Hepatocyte (in vitro differentiated cells): ENCODE data around the gene ITPKC. TPM values are rescaled to one million over a fixed set of nuclear protein-coding genes. Genes with fewer than 3 reads are reported as not detected.

ENCODE experiments used
- DNase-seq: peaks from one replicate; pipeline ENCODE4 v3.0.0-alpha.2; 2016; ENCODE audit warnings: low spot score
- H2AFZ ChIP-seq: fragments of 200-600 bp; sonication (generic); 2 replicates; pipeline ENCODE4 v1.6.0; 2016; ENCODE audit warnings: antibody characterized with exemption, mild to moderate bottlenecking
- H3K27ac ChIP-seq: fragments of 200-600 bp; sonication (generic); 2 replicates; pipeline ENCODE4 v1.5.1; 2016; ENCODE audit warnings: mild to moderate bottlenecking
- H3K27me3 ChIP-seq: fragments of 200-600 bp; sonication (generic); 2 replicates; pipeline ENCODE4 v1.6.1; 2016
- H3K36me3 ChIP-seq: fragments of 200-600 bp; sonication (generic); replicated peaks from 2 replicates; pipeline ENCODE4 v1.5.1; 2016; ENCODE audit warnings: low read depth; ENCODE audit not compliant: insufficient read depth
- H3K4me1 ChIP-seq: fragments of 200-600 bp; sonication (generic); 2 replicates; pipeline ENCODE4 v1.5.1; 2016; ENCODE audit warnings: mild to moderate bottlenecking, moderate library complexity; ENCODE audit not compliant: insufficient read depth
- H3K4me2 ChIP-seq: fragments of 200-600 bp; sonication (generic); 2 replicates; pipeline ENCODE4 v1.6.0; 2016
- H3K4me3 ChIP-seq: fragments of 200-600 bp; sonication (generic); 2 replicates; pipeline ENCODE4 v1.5.1; 2016; ENCODE audit warnings: mild to moderate bottlenecking
- H3K79me2 ChIP-seq: fragments of 200-600 bp; sonication (generic); 2 replicates; pipeline ENCODE4 v1.6.0; 2017; ENCODE audit warnings: mild to moderate bottlenecking
- H3K9me2 ChIP-seq: fragments of 200-600 bp; sonication (generic); replicated peaks from 2 replicates; pipeline ENCODE4 v1.6.0; 2017; ENCODE audit warnings: mild to moderate bottlenecking; ENCODE audit not compliant: insufficient read depth
- H3K9me3 ChIP-seq: fragments of 200-600 bp; sonication (generic); 2 replicates; pipeline ENCODE4 v1.5.1; 2016; ENCODE audit warnings: low read depth, mild to moderate bottlenecking
- H4K20me1 ChIP-seq: fragments of 200-600 bp; sonication (generic); 2 replicates; pipeline ENCODE4 v1.6.0; 2016; ENCODE audit warnings: mild to moderate bottlenecking; ENCODE audit not compliant: insufficient read depth, poor library complexity, severe bottlenecking
- CTCF ChIP-seq: fragments of 200-600 bp; sonication (generic); IDR thresholded peaks from 2 replicates; pipeline ENCODE4 v1.5.1; 2016; ENCODE audit warnings: antibody characterized with exemption, mild to moderate bottlenecking; ENCODE audit not compliant: poor library complexity
- EZH2 ChIP-seq: fragments of 200-600 bp; sonication (generic); IDR thresholded peaks from 2 replicates; pipeline ENCODE4 v1.6.1; 2016; ENCODE audit warnings: antibody characterized with exemption, mild to moderate bottlenecking, borderline replicate concordance
- EZH2phosphoT487 ChIP-seq: fragments of 200-600 bp; sonication (generic); IDR thresholded peaks from one replicate; pipeline ENCODE4 v1.6.1; 2018; ENCODE audit warnings: antibody characterized with exemption, mild to moderate bottlenecking, low read depth, moderate library complexity; ENCODE audit not compliant: unreplicated experiment, severe bottlenecking
- WGBS: methylation state at CpG from one replicate; pipeline ENCODE4 v1.1.6; 2016; ENCODE audit warnings: low lambda C conversion rate; ENCODE audit errors: missing lambda C conversion rate; 5-methylcytosine and 5-hydroxymethylcytosine counted together
- polyA plus RNA-seq: library from polyadenylated mRNA; unstranded; fragments of >200 nt; fragmentation: Nextera tagmentation; extraction: Ambion mirVana; gene quantifications from 2 replicates; pipeline ENCODE4 v1.2.1, GENCODE V29; 2016
- total RNA-seq: library from RNA; depleted of rRNA; stranded (reverse); fragments of >200 nt; gene quantifications from 2 replicates; pipeline ENCODE4 v1.2.3, GENCODE V29; 2014

ITPKC gene
- total and polyA plus RNA-seq, 2 experiments from 2014 or later, result 52.9 to 75.8 TPM

GRCh38 chr19:40693896-40694295 is 23.0 kb upstream of the ITPKC start:
- no peaks in the 10 kb centered on the region for H4K20me1 ChIP-seq
- H3K4me2 ChIP-seq, result no peak overlapping the region
- peaks cover 2% of the 10 kb centered on the region for H3K4me1 ChIP-seq
- H2AFZ ChIP-seq, result no peak overlapping the region
- H3K9me3 ChIP-seq, result no peaks in the 10 kb centered on the region
- H3K4me3 ChIP-seq, result no peak overlapping the region
- DNase-seq, result no peak
- TF ChIP-seq EZH2, result no peak
- no peak for TF ChIP-seq EZH2phosphoT487
- TF ChIP-seq CTCF, result no peak
- no peaks in the 10 kb centered on the region for H3K9me2 ChIP-seq
- 86% methylated on average over 3 of the region's 4 CpGs for WGBS
- H3K27me3 ChIP-seq, result no peaks in the 10 kb centered on the region
- no peak overlapping the region for H3K27ac ChIP-seq
- H3K79me2 ChIP-seq, result peaks cover 13% of the 10 kb centered on the region
- H3K36me3 ChIP-seq, result no peaks in the 10 kb centered on the region

DNA sequence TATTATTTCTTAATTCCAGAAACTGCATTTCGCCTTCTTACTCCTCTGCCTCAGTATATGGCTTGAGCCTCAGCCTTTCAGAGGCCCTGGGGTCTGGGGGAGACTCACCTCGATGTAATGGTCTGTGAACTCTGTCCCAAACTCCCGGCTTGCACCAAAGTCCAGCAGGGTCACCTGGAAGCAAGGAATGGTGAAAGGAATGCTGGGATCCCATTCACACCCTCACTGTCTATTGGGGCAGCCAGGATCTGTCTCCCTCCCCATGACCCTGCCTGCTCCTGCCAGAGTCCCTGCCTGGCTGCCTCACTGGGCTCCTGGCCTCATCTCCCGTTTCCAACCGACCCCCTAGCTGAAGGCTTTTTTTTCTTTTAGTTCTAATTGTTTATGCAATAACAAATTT is 21.0 kb upstream of the ITPKC start:
- WGBS, result 92% methylated on average over 5 of the region's 5 CpGs
- Histone ChIP-seq H3K36me3 (no peaks in the 10 kb centered on the region), H3K27ac (no peak overlapping the region), H2AFZ (no peak overlapping the region), H3K4me3 (no peak overlapping the region), H3K9me3 (no peaks in the 10 kb centered on the region), H3K4me1 (no peaks in the 10 kb centered on the region), H3K79me2 (no peaks in the 10 kb centered on the region), H3K9me2 (no peaks in the 10 kb centered on the region), H3K27me3 (no peaks in the 10 kb centered on the region), H4K20me1 (no peaks in the 10 kb centered on the region), H3K4me2 (no peak overlapping the region)
- no peak for DNase-seq
- no peak for TF ChIP-seq EZH2
- no peak for TF ChIP-seq EZH2phosphoT487
- no peak for TF ChIP-seq CTCF

GRCh38 chr19:40697007-40697406 is 19.9 kb upstream of the ITPKC start:
- no peaks in the 10 kb centered on the region for H3K9me2 ChIP-seq
- 96% methylated on average over 6 of the region's 6 CpGs for WGBS
- no peak overlapping the region for H3K27ac ChIP-seq
- no peak overlapping the region for H3K4me3 ChIP-seq
- H3K4me2 ChIP-seq, result no peak overlapping the region
- H3K36me3 ChIP-seq, result no peaks in the 10 kb centered on the region
- H3K9me3 ChIP-seq, result no peaks in the 10 kb centered on the region
- H2AFZ ChIP-seq, result no peak overlapping the region
- no peaks in the 10 kb centered on the region for H3K79me2 ChIP-seq
- no peaks in the 10 kb centered on the region for H4K20me1 ChIP-seq
- no peaks in the 10 kb centered on the region for H3K4me1 ChIP-seq
- no peaks in the 10 kb centered on the region for H3K27me3 ChIP-seq
- DNase-seq, result no peak
- TF ChIP-seq EZH2, result no peak
- TF ChIP-seq CTCF, result no peak
- no peak for TF ChIP-seq EZH2phosphoT487

- H3K9me3 ChIP-seq, result no peaks in the 10 kb centered on the region
- H2AFZ ChIP-seq, result no peak overlapping the region
- H3K27me3 ChIP-seq, result no peaks in the 10 kb centered on the region
- DNase-seq, result no peak
- H3K4me1 ChIP-seq, result no peaks in the 10 kb centered on the region
- no peaks in the 10 kb centered on the region for H3K79me2 ChIP-seq
- no peak overlapping the region for H3K4me2 ChIP-seq
- no peak for TF ChIP-seq EZH2
- TF ChIP-seq CTCF, result no peak
- TF ChIP-seq EZH2phosphoT487, result no peak
- H3K36me3 ChIP-seq, result no peaks in the 10 kb centered on the region
- no peaks in the 10 kb centered on the region for H4K20me1 ChIP-seq
- H3K9me2 ChIP-seq, result no peaks in the 10 kb centered on the region
- H3K27ac ChIP-seq, result no peak overlapping the region
- no peak overlapping the region for H3K4me3 ChIP-seq
- WGBS, result 95% methylated on average over 9 of the region's 9 CpGs
Measured at GRCh38 chr19:40700083-40700482, 16.8 kb upstream of the ITPKC start.
